IMR-90 (cell line): ENCODE results near the gene GRID1. TPM values are rescaled to one million over a fixed set of nuclear protein-coding genes. Genes with fewer than 3 reads are reported as not detected.

ENCODE experiments used
- ATAC-seq: fragments of 200-7000 bp; cut with Tn5 transposase; 2 replicates; pipeline ENCODE4 v1.9.1; 2020; ENCODE audit warnings: low read depth, mild to moderate bottlenecking, moderate library complexity
- BruUV-seq: library from RNA; stranded (reverse); fragments of 400-500 nt; replicated peaks from 2 replicates; lab custom pipeline; 2021; lab: Mats Ljungman, UMichigan
- CTCF ChIA-PET: fragments of 300-600 bp; formaldehyde crosslinking; extraction: SDS; loops from one replicate; lab custom pipeline; 2021; ENCODE audit warnings: antibody characterized with exemption; lab: Yijun Ruan, JAX
- POLR2A ChIA-PET: fragments of 300-600 bp; sonication (Branson Sonifier 250); formaldehyde crosslinking; loops from one replicate; lab custom pipeline; 2022; ENCODE audit warnings: antibody characterized with exemption; ENCODE audit not compliant: unreplicated experiment; lab: Charles Lee
- DNase-seq: peaks from one replicate; pipeline ENCODE4 v3.0.0; 2013
- H2AFZ ChIP-seq: replicated peaks from 2 replicates; pipeline ENCODE3; 2013; ENCODE audit warnings: low read length, mild to moderate bottlenecking; ENCODE audit not compliant: poor library complexity
- H2AK5ac ChIP-seq: 2 replicates; pipeline ENCODE4 v1.6.1; 2013; ENCODE audit warnings: low read depth, low read length, inconsistent platforms
- H2AK9ac ChIP-seq: replicated peaks from 2 replicates; pipeline ENCODE3; 2013; ENCODE audit warnings: mild to moderate bottlenecking, low read depth, low read length, moderate library complexity; ENCODE audit not compliant: poor library complexity
- H2BK120ac ChIP-seq: 2 replicates; pipeline ENCODE4 v1.6.1; 2013; ENCODE audit warnings: low read depth, low read length, inconsistent platforms
- H2BK15ac ChIP-seq: 3 replicates; pipeline ENCODE4 v1.6.1; 2013; ENCODE audit warnings: low read depth, low read length, inconsistent platforms
- H2BK20ac ChIP-seq: 2 replicates; pipeline ENCODE4 v1.6.1; 2013; ENCODE audit warnings: low read depth, mild to moderate bottlenecking, inconsistent platforms, low read length, moderate library complexity
- H2BK5ac ChIP-seq: 2 replicates; pipeline ENCODE4 v1.6.1; 2013; ENCODE audit warnings: mild to moderate bottlenecking, low read depth, low read length, inconsistent platforms; ENCODE audit not compliant: poor library complexity, severe bottlenecking
- H3K14ac ChIP-seq: replicated peaks from 2 replicates; pipeline ENCODE4 v1.6.1; 2013; ENCODE audit warnings: low read depth, low read length, inconsistent platforms
- H3K18ac ChIP-seq: 2 replicates; pipeline ENCODE4 v1.6.1; 2013; ENCODE audit warnings: low read depth, low read length, control low read depth
- H3K23ac ChIP-seq: 2 replicates; pipeline ENCODE4 v1.6.1; 2013; ENCODE audit warnings: low read depth, low read length, inconsistent platforms
- H3K27ac ChIP-seq: 2 replicates; pipeline ENCODE4 v1.5.1; 2013; ENCODE audit warnings: mild to moderate bottlenecking, control low read depth, low read length; ENCODE audit not compliant: insufficient read depth
- H3K27me3 ChIP-seq: 2 replicates; pipeline ENCODE4 v1.6.1; 2013; ENCODE audit warnings: low read length; ENCODE audit not compliant: control insufficient read depth, insufficient read depth
- H3K36me3 ChIP-seq: 2 replicates; pipeline ENCODE4 v1.6.1; 2013; ENCODE audit warnings: low read length, mixed read lengths; ENCODE audit not compliant: control insufficient read depth, insufficient read depth
- H3K4ac ChIP-seq: 2 replicates; pipeline ENCODE4 v1.6.1; 2013; ENCODE audit warnings: low read depth, low read length, inconsistent platforms
- H3K4me1 ChIP-seq: 2 replicates; pipeline ENCODE4 v1.6.1; 2013; ENCODE audit warnings: low read length, mixed read lengths; ENCODE audit not compliant: control insufficient read depth, insufficient read depth
- H3K4me2 ChIP-seq: 2 replicates; pipeline ENCODE4 v1.6.1; 2013; ENCODE audit warnings: low read depth, mild to moderate bottlenecking, control low read depth, low read length, moderate library complexity
- H3K4me3 ChIP-seq: 2 replicates; pipeline ENCODE4 v1.5.1; 2013; ENCODE audit warnings: low read depth, mild to moderate bottlenecking, control low read depth, low read length, moderate library complexity; ENCODE audit not compliant: insufficient read depth
- H3K56ac ChIP-seq: 2 replicates; pipeline ENCODE4 v1.6.1; 2013; ENCODE audit warnings: low read length, inconsistent platforms; ENCODE audit not compliant: insufficient read depth; ENCODE audit errors: extremely low read depth
- H3K79me1 ChIP-seq, 2 experiments: 2 replicates each; pipeline ENCODE4 v1.6.1; 2013; ENCODE audit warnings: low read length in 2 of 2, inconsistent platforms in 1 of 2, low read depth in 1 of 2
- H3K9ac ChIP-seq: 2 replicates; pipeline ENCODE4 v1.6.1; 2013; ENCODE audit warnings: low read depth, low read length, control low read depth
- H3K9me1 ChIP-seq: 2 replicates; pipeline ENCODE4 v1.6.1; 2013; ENCODE audit warnings: low read length, inconsistent platforms; ENCODE audit not compliant: insufficient read depth
- H3K9me3 ChIP-seq: 2 replicates; pipeline ENCODE4 v1.6.1; 2013; ENCODE audit warnings: low read length; ENCODE audit not compliant: control insufficient read depth, insufficient read depth
- H4K20me1 ChIP-seq: 2 replicates; pipeline ENCODE4 v1.6.1; 2013; ENCODE audit warnings: low read length, inconsistent platforms; ENCODE audit not compliant: insufficient read depth
- H4K5ac ChIP-seq: 2 replicates; pipeline ENCODE4 v1.6.1; 2013; ENCODE audit warnings: mild to moderate bottlenecking, low read depth, low read length, control low read depth
- H4K8ac ChIP-seq, 2 experiments: 2 replicates each; pipeline ENCODE4 v1.6.1; 2013; ENCODE audit warnings: low read depth in 2 of 2, low read length in 2 of 2, control low read depth in 1 of 2, inconsistent platforms in 1 of 2
- H4K91ac ChIP-seq: 2 replicates; pipeline ENCODE4 v1.6.1; 2013; ENCODE audit warnings: low read depth, low read length, inconsistent platforms; ENCODE audit not compliant: insufficient read depth
- WGBS, 2 experiments: methylation state at CpG; one replicate each; pipeline versions ENCODE4 v1.1.5 to v1.1.7; 2013; ENCODE audit warnings: missing lambda C conversion rate in 2 of 2; ENCODE audit not compliant: insufficient read length in 1 of 2; ENCODE audit errors: extremely low coverage in 2 of 2; 5-methylcytosine and 5-hydroxymethylcytosine counted together
- dilution Hi-C: fragments of 300-500 bp; cut with HindIII; formaldehyde crosslinking; loops from one replicate; pipeline ENCODE4 v1.14.3; 2018; ENCODE audit warnings: low sequenced_read_pairs; ENCODE audit not compliant: unreplicated experiment
- in situ Hi-C: fragments of 300-500 bp; cut with MboI; formaldehyde crosslinking; loops from 3 replicates; pipeline ENCODE4 v1.14.3; 2019; ENCODE audit warnings: low sequenced_read_pairs, inconsistent platforms, mixed read lengths
- intact Hi-C: fragments of 100-400 bp; cut with micrococcal nuclease; formaldehyde crosslinking; loops from 2 replicates; pipeline ENCODE4 v1.10.0; 2022
- polyA plus RNA-seq, 3 experiments: library from polyadenylated mRNA; depleted of rRNA; stranded (reverse); fragments of >200 nt; gene quantifications; 2 replicates each; pipeline ENCODE4 v1.2.3, GENCODE V29; 2012; ENCODE audit warnings: low replicate concordance in 1 of 3
- total RNA-seq: library from RNA; depleted of rRNA; stranded (reverse); fragments of >200 nt; gene quantifications from 2 replicates; pipeline ENCODE4 v1.2.3, GENCODE V29; 2012
- TF ChIP-seq, protein P1 (sequence below): conservative IDR thresholded peaks from 2 replicates; pipeline ENCODE4 v1.5.1; 2012; ENCODE audit warnings: mild to moderate bottlenecking, low read depth, low read length, improper control_type of control experiment

The GRID1 gene
- total and polyA plus RNA-seq, 2 of the 4 experiments (the other 2 are of a cell fraction): not detected

DNA sequence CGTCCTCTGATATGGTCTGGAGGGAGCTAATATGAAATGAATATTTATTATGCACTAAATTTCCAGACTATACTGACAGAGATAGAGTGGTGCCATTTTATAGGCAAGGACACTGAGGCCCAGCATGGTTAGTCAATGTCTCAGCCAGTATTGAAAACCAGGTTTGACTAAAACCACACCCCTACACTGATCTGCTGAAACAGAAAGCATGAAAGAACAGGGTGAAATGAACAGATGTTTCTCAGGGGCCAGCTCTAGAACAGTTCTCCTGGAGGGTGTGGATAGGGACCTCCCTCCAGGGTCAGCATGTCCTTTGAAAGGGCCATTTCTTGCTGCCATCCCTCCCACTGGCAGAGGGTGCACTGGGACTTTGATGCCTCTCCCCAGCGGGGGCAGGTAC lies 700.5 kb downstream of the GRID1 start:
- Histone ChIP-seq H3K27me3 (no peaks in the 10 kb centered on the region), H2BK15ac (no peak overlapping the region), H3K14ac (no peak overlapping the region), H3K18ac (no peak overlapping the region), H3K4me1 (no peaks in the 10 kb centered on the region), H3K9ac (no peak overlapping the region), H2AK5ac (no peak overlapping the region), H2AK9ac (no peak overlapping the region), H2BK5ac (no peak overlapping the region), H4K8ac (no peak overlapping the region), H2BK120ac (no peak overlapping the region), H3K4me2 (no peak overlapping the region), H3K79me1 (no peaks in the 10 kb centered on the region), H4K91ac (no peak overlapping the region), H3K4me3 (no peak overlapping the region), H3K23ac (no peak overlapping the region), H4K20me1 (no peaks in the 10 kb centered on the region), H2BK20ac (no peak overlapping the region), H3K36me3 (no peaks in the 10 kb centered on the region), H4K5ac (no peak overlapping the region), H3K56ac (no peak overlapping the region), H3K4ac (no peak overlapping the region), H2AFZ (no peak overlapping the region), H3K9me3 (peaks cover 22% of the 10 kb centered on the region), H3K9me1 (no peaks in the 10 kb centered on the region), H3K27ac (no peak overlapping the region)
- in situ Hi-C loops: no loop called here
- WGBS, 2 experiments: no CpG with 5 or more reads among the region's 2 CpGs
- ATAC-seq (no peak), DNase-seq (no peak)
- intact Hi-C loops: no loop called here
- ChIA-PET CTCF (interaction anchor here (0.7 kb wide), 1 partner anchor 367 kb away, joined by 4 read pairs; no protein-coding TSS in a partner anchor), POLR2A (no interaction called here)
- dilution Hi-C loops: no loop called here
- TF ChIP-seq, protein P1, sequence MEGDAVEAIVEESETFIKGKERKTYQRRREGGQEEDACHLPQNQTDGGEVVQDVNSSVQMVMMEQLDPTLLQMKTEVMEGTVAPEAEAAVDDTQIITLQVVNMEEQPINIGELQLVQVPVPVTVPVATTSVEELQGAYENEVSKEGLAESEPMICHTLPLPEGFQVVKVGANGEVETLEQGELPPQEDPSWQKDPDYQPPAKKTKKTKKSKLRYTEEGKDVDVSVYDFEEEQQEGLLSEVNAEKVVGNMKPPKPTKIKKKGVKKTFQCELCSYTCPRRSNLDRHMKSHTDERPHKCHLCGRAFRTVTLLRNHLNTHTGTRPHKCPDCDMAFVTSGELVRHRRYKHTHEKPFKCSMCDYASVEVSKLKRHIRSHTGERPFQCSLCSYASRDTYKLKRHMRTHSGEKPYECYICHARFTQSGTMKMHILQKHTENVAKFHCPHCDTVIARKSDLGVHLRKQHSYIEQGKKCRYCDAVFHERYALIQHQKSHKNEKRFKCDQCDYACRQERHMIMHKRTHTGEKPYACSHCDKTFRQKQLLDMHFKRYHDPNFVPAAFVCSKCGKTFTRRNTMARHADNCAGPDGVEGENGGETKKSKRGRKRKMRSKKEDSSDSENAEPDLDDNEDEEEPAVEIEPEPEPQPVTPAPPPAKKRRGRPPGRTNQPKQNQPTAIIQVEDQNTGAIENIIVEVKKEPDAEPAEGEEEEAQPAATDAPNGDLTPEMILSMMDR: no peak
- no TSS peak for BruUV-seq
